Glomerular visceral epithelial cell (primary cell): ENCODE measurements around the gene B3GAT1.

ENCODE experiments used
- DNase-seq: peaks from one replicate; pipeline ENCODE4 v3.0.0-alpha.2; 2016; ENCODE audit errors: extremely low spot score

The B3GAT1 gene

DNA sequence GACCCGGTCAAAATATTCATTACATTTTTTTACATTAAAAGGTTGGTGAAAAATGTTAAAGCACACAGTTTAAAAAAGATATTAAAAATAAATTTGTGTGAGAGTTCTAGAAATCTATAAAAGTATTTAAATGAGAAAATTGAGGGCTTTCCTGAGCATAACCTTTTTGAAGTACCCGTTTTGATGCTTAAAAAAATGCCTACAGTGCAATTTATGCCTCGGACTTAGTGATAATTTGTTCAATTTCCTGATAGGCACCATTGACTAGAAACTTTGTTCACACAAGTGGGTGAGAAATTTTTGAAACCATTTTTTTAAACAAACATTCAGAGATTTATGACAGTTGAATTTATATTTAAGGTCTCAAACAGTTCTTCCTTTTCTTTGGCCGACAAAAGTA lies 29.7 kb upstream of the B3GAT1 start:
- DNase-seq = no peak

GRCh38 chr11:134441281-134441680 lies 29.2 kb upstream of the B3GAT1 start:
- no peak for DNase-seq

DNA sequence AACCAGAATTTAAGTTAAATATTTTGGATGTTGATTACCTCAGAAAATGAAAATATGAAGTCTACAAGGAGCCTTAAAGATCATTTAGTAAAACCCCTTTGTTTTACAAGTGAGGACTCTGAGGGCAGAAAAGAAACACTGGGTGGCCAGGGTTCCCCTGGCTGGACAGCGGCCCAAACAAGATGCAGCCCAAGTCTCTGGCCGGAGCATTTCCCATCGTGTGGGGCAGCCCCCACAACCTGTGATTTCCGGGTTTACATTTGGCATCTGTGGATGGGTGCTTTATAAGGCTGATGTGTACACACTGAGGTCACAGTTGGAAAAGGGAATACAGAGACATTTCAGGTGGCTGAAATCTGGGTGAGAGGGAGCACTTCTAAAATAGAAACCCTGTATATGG lies 28.8 kb upstream of the B3GAT1 start:
- DNase-seq = no peak

- DNase-seq = no peak
Observed at GRCh38 chr11:134438542-134439537, 26.8 kb upstream of the B3GAT1 start.

DNA sequence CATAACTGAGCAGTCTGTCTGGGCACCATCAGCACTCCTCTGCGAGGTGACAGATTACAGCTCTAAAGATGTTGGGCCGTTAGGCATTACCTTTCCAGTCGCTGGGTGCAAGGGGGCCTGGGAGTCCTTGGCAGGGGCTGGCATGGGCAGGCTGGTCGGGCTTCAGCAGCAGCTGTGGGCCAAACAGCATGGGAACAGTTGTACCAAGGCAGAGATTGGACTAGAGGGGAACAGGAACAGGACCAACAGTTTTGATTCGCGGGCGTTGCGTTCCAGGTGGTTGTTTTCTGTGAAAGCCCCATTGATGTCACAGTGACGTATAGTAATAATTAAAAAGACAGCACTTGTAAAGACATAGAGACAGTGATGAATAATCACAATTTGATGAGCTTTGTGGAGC lies 25.8 kb upstream of the B3GAT1 start:
- DNase-seq = no peak

- no peak for DNase-seq
Observed at GRCh38 chr11:134436781-134437180, 24.7 kb upstream of the B3GAT1 start.

- DNase-seq = no peak
Observed at GRCh38 chr11:134433806-134434205, 21.8 kb upstream of the B3GAT1 start.

GRCh38 chr11:134433251-134433650 lies 21.2 kb upstream of the B3GAT1 start:
- no peak for DNase-seq

DNA sequence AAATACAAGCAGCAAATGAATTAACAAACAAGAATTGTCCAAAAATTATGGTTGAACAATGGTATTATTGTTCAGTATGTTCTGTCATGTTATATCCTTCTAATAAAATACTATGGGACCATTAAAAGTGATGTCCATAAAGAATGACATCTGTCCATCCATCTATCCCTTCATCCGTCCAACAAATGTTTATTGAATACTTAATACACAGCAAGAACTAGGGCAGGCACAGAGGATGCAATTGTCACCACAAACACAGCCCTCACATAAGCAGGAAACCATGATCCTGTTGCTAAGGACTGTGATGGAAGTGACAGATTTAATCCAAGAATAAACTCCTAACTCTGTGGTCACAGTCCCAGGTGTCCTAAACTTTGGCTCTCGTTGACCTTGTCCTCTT lies 20.7 kb upstream of the B3GAT1 start:
- no peak for DNase-seq

DNA sequence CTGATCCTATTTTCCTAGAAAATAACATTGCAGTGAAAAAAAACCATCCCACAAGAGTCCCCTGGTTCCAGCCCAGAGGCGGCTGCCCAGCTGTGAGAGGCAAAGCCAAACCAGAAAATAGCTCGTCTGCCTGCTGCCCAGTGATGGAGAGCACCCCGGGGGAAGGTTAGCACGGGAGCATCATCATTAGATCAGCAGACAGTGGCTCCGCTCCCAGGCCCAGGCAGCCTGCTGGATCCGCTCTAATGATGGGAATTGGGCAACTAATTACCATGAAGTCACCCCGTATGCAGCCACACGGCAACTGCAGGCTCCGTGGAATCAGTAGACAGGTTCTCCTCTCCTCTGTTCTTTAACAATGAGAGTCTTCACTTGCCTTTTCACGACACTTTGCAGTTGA lies 17.1 kb upstream of the B3GAT1 start:
- DNase-seq = no peak

DNA sequence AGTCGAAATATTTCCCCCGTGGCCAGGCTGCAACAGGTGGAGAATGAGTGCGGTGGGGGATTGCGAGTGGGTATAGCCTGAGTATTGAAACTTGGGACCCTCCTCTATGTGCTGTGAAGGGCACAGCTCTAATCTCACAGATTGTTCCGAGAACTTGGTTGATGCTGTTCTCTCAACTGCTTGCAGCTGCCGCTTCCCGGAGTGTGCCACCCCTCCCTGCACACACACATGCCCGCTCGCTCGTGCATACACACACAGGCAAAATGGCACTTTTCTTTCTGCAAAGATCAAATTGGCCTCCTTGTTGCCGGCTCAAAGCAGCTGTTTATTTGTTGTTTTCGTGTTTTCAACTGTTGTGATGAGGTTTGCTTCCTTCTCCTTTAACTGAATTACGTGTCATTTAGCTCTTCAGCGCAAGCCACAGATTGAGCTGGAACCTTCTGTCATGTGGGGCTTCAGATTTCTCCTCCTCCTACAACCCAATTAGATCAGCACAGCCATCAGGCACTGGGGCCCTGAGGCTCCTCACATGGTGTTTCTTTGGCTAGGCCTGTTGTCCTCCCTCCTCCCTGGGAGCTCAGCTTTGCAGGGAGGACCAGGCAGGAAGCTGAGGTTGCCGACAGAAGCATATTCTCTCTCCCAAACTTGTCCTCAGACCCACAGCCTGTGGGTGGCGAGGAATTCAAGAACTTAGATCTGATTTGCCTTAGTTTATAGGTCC lies 13.9 kb upstream of the B3GAT1 start:
- no peak for DNase-seq

DNA sequence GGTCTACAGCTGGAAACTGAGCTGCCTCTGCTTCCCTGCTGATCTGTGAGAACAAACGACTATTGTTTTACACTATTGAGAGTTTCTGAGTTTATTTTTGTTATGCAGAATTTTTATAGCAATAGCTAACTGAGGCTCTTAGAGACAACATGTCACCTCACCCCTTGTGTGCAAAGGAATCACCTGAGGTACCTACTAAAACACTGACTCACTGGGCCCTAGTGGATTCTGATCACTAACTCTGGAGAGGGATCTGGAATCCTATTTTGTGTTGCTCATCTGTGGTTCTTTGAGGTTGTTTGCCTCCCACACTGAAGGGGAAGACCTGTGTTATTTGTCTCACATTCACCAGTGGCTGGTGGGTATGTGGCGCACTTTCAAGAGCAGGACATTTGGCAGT lies 13.4 kb upstream of the B3GAT1 start:
- no peak for DNase-seq

DNA sequence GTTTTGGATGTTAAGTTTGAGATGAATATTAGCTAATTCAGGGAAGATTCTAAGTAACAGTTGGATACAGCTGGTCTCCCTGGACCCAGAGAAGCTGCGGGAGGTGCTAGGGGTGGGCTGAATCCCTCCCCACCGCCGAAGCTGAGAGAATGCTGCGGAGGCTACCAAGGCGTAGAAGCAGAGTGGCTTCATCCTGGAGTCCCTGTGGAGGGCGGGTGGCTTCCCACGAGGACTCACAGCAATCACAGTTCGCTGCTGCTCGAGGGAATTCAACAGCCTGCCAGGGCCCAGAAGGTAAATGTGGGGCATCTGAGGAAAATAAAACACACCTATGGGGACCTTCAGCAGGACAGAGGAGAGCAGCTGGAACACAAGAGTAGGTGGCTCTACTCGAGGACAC lies 11.1 kb upstream of the B3GAT1 start:
- no peak for DNase-seq

DNA sequence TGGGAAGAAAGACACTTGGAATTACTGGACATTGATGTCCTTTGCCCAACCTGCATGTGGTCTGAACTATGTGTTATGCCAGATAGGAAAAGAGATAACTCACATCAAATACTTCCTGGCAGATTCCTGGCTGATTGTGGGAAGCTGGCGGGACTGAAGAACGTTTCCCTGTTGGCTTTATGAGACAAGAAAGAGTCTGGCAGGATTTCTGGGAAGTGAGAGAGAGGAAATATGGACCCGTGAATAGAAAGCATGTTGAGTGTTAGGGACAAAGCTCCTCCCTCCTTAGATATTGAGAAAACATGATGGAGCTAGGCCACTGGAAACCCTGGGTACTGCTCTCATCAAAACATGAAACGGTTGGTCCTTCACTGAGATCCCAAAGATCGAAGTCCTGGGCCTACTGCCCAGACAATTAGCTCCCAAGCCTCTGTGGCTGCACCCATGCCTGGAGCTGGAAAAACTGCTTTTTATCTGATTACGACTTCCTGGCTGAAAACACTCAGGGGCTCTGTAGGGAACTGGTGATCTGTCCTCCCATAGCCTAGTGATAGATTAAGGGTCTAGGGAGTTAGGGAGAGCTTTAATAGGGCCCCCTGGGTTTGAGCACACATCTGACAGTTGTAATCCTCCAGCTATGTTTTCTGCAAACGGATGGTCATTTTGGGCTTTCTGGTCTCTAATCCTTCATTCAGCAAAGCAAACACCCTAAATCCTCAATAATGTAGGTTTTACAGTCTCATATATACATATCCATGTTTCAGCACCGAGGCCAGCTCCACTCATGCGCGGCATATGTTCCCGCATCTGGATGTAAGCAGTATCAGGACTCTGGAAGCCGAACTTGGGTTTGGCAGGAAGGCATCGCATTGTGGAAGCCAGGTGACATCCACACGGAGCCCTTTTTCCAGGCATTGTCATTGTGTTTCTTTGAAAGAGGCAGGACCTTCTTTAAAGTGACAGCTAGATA lies 6.1 kb upstream of the B3GAT1 start:
- no peak for DNase-seq

GRCh38 chr11:134416726-134417125 lies 4.7 kb upstream of the B3GAT1 start:
- DNase-seq = no peak

- DNase-seq = no peak
Observed at GRCh38 chr11:134414766-134415765, 3.0 kb upstream of the B3GAT1 start.

DNA sequence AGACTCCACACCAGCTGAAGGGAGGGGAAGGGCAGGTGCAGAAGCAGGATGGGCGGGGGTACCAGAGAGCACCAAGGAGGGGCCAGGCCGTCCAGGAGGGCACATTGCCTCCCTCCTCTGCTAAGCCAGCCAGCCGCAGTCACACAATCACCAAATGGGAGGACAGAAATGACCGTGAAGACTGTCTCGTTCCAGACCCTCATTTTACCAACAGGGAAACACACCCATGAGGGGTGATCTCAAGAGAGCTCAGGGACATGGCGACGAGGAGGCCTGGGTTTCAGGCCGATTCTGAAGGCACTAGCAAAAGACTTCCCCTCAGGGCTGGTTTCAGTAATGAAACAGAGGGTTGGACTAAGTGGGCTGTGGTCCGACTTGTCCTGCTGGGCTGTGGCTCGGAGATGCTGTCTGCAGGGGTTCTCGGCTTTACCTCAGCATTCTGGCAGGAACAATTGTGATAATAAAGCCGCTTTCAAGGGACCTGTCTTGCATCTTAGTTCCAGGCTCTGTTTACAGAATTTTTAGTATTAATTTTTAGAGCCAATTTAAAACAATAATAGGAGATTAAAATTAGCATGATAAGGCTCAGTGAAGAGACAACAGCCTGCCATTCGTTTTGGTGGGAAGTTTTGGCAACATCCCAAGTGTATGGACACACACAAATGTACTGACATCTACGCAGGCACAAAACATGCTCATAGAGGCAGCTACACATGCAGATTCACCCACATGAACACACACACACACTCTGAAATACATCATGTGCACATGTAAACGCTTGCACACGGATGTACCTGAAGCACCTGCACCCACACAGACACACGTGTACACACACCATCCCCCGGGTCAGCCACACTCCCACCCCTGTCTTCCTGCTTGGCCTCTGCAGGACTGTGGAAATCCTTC lies 2.0 kb upstream of the B3GAT1 start:
- no peak for DNase-seq

DNA sequence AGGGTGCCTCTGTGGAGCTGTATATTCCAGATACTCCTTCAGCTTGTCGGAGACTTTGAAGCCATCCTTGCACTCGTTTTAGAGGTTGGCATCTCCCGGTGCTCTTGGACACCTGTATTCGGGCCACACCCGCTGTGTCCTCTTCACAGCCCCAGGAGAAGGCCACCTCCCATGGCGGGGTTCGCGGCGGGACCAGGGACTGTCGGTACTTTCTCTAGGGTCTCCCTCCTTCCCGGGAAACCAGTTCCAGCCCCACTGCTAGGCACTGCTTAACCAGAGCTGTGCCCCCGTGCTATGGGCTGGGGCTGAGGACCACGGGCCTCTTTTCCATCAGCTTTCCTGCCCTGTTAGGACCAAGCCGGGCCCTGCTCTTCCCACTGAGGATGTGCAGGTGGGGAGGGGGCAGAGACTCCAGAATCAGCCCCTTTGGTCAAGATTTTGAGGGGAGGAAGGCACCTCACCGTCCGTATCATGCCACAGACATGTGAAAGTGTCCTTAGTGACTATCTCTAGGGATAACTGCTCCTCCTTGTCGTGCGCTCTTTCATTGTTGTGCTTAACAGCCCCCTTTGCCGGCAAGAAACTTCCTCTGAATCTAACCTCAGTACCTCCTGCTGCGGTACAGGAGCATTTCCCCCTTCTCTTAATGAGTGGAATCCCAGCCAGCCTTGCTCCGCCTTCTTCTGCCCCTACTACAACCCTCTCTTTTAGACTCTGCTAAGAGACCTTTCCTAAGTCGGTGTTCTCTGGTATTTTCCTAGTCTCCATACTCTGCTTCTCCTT lies 1.2 kb upstream of the B3GAT1 start:
- DNase-seq = no peak

GRCh38 chr11:134410766-134411165 lies 1.3 kb downstream of the B3GAT1 start:
- DNase-seq = no peak
